Dermis blood vessel endothelial cell (primary cell): Measurements from ENCODE around the gene KBTBD8. TPM values are rescaled to one million over a fixed set of nuclear protein-coding genes. Genes with fewer than 3 reads are reported as not detected.
A peak's percentile ranks its signal among the peaks of the same experiment; 100 is the strongest.

Source experiments
- DNase-seq: peaks from one replicate; pipeline ENCODE4 v3.0.0; 2010
- total RNA-seq: library from RNA; depleted of rRNA; stranded (reverse); fragments of >200 nt; gene quantifications from 2 replicates; pipeline ENCODE4 v1.2.3, GENCODE V29; 2014

The KBTBD8 gene
- total RNA-seq, 1 donor from 2014 or later, result 1.7 TPM

- DNase-seq, result no peak
Observed at GRCh38 chr3:67000009-67000408, 1.9 kb downstream of the KBTBD8 start.

GRCh38 chr3:67001086-67001861, 3.2 kb downstream of the KBTBD8 start:
- no peak for DNase-seq

GRCh38 chr3:67005974-67006373, 7.9 kb downstream of the KBTBD8 start:
- DNase-seq, result no peak

GRCh38 chr3:67006460-67006859, 8.4 kb downstream of the KBTBD8 start:
- no peak for DNase-seq

GRCh38 chr3:67008388-67008787, 10.3 kb downstream of the KBTBD8 start:
- no peak for DNase-seq

- no peak for DNase-seq
Observed at GRCh38 chr3:67009716-67010115, 11.6 kb downstream of the KBTBD8 start.

- no peak for DNase-seq
Observed at GRCh38 chr3:67011414-67012131, 13.5 kb downstream of the KBTBD8 start.

- DNase-seq, result no peak
Observed at GRCh38 chr3:67012564-67012963, 14.5 kb downstream of the KBTBD8 start.

GRCh38 chr3:67015702-67016484, 17.8 kb downstream of the KBTBD8 start:
- no peak for DNase-seq

- DNase-seq, result no peak
Observed at GRCh38 chr3:67016522-67017080, 18.5 kb downstream of the KBTBD8 start.

- DNase-seq, result no peak
Observed at GRCh38 chr3:67017211-67017610, 19.1 kb downstream of the KBTBD8 start.

- DNase-seq, result peak; percentile 25
Observed at GRCh38 chr3:67018105-67018788, 20.1 kb downstream of the KBTBD8 start.

- DNase-seq, result peak; percentile 11
Observed at GRCh38 chr3:67018789-67019526, 20.9 kb downstream of the KBTBD8 start.

- DNase-seq, result no peak
Observed at GRCh38 chr3:67028001-67028784, 30.1 kb downstream of the KBTBD8 start.

- DNase-seq, result no peak
Observed at GRCh38 chr3:67030785-67031740, 33.0 kb downstream of the KBTBD8 start.

- DNase-seq, result no peak
Observed at GRCh38 chr3:67031986-67032385, 33.9 kb downstream of the KBTBD8 start.

GRCh38 chr3:67033079-67033478, 35.0 kb downstream of the KBTBD8 start:
- no peak for DNase-seq

- no peak for DNase-seq
Observed at GRCh38 chr3:67034371-67034770, 36.3 kb downstream of the KBTBD8 start.

GRCh38 chr3:67037615-67038014, 39.5 kb downstream of the KBTBD8 start:
- DNase-seq, result peak; percentile 10

- DNase-seq, result no peak
Observed at GRCh38 chr3:67044295-67044694, 46.2 kb downstream of the KBTBD8 start.
